H9 (cell line): Measurements from ENCODE around the gene PDE7B. TPM values are rescaled to one million over a fixed set of nuclear protein-coding genes. Genes with fewer than 3 reads are reported as not detected.

ENCODE experiments used
- DNase-seq: peaks from one replicate; pipeline ENCODE4 v3.0.0-alpha.2; 2017
- H2AFZ ChIP-seq: one replicate; pipeline ENCODE4 v1.6.1; 2013; ENCODE audit warnings: mild to moderate bottlenecking, low read length, control low read depth, moderate library complexity
- H2AK5ac ChIP-seq: 2 replicates; pipeline ENCODE4 v1.6.1; 2013; ENCODE audit warnings: low read length, control low read depth, mixed read lengths; ENCODE audit not compliant: insufficient read length
- H2BK120ac ChIP-seq: one replicate; pipeline ENCODE4 v1.6.1; 2013; ENCODE audit warnings: low read depth, mild to moderate bottlenecking, low read length, control low read depth, inconsistent platforms; ENCODE audit not compliant: poor library complexity, severe bottlenecking
- H2BK12ac ChIP-seq: 2 replicates; pipeline ENCODE4 v1.6.1; 2013; ENCODE audit warnings: low read length, control low read depth, mixed read lengths, low read depth; ENCODE audit not compliant: insufficient read length
- H2BK15ac ChIP-seq: 2 replicates; pipeline ENCODE4 v1.6.1; 2013; ENCODE audit warnings: low read depth, low read length, control low read depth
- H2BK20ac ChIP-seq: one replicate; pipeline ENCODE4 v1.6.1; 2013; ENCODE audit warnings: low read depth, mild to moderate bottlenecking, low read length, control low read depth, inconsistent platforms; ENCODE audit not compliant: poor library complexity, severe bottlenecking
- H2BK5ac ChIP-seq: 2 replicates; pipeline ENCODE4 v1.6.1; 2013; ENCODE audit warnings: low read length, control low read depth, mixed read lengths; ENCODE audit not compliant: insufficient read length
- H3K14ac ChIP-seq: 2 replicates; pipeline ENCODE4 v1.6.1; 2013; ENCODE audit warnings: low read length, control low read depth; ENCODE audit not compliant: insufficient read depth
- H3K18ac ChIP-seq: 2 replicates; pipeline ENCODE4 v1.6.1; 2013; ENCODE audit warnings: low read depth, mild to moderate bottlenecking, mixed read lengths, low read length, control low read depth; ENCODE audit not compliant: insufficient read length
- H3K23ac ChIP-seq: 2 replicates; pipeline ENCODE4 v1.6.1; 2013; ENCODE audit warnings: low read length, control low read depth, mixed read lengths, low read depth; ENCODE audit not compliant: insufficient read length
- H3K23me2 ChIP-seq: 2 replicates; pipeline ENCODE4 v1.6.1; 2013; ENCODE audit warnings: low read depth, mild to moderate bottlenecking, mixed read lengths, low read length, control low read depth; ENCODE audit not compliant: insufficient read length, poor library complexity, severe bottlenecking
- H3K27ac ChIP-seq: 2 replicates; pipeline ENCODE4 v1.5.1; 2013; ENCODE audit warnings: low read length, control low read depth, mixed read lengths, low read depth; ENCODE audit not compliant: insufficient read length
- H3K27me3 ChIP-seq: 2 replicates; pipeline ENCODE4 v1.6.1; 2013; ENCODE audit warnings: low read length, control low read depth, inconsistent platforms; ENCODE audit not compliant: insufficient read depth
- H3K4ac ChIP-seq: 2 replicates; pipeline ENCODE4 v1.6.1; 2013; ENCODE audit warnings: low read depth, mild to moderate bottlenecking, control low read depth, inconsistent platforms, low read length, moderate library complexity
- H3K4me1 ChIP-seq: 2 replicates; pipeline ENCODE4 v1.6.1; 2013; ENCODE audit warnings: low read length, control low read depth, inconsistent platforms; ENCODE audit not compliant: insufficient read depth
- H3K4me2 ChIP-seq: 2 replicates; pipeline ENCODE4 v1.6.1; 2013; ENCODE audit warnings: low read length, control low read depth, mixed read lengths; ENCODE audit not compliant: insufficient read length, insufficient read depth
- H3K56ac ChIP-seq: 2 replicates; pipeline ENCODE4 v1.6.1; 2013; ENCODE audit warnings: low read depth, mild to moderate bottlenecking, mixed read lengths, low read length, control low read depth; ENCODE audit not compliant: insufficient read length
- H3K79me1 ChIP-seq: 2 replicates; pipeline ENCODE4 v1.6.1; 2013; ENCODE audit warnings: low read depth, mild to moderate bottlenecking, moderate library complexity, low read length, control low read depth, inconsistent platforms; ENCODE audit not compliant: insufficient read depth, poor library complexity, severe bottlenecking
- H3K79me2 ChIP-seq: 2 replicates; pipeline ENCODE4 v1.6.1; 2013; ENCODE audit warnings: low read length, control low read depth, inconsistent platforms; ENCODE audit not compliant: insufficient read depth
- H3K9ac ChIP-seq: 2 replicates; pipeline ENCODE4 v1.6.1; 2013; ENCODE audit warnings: low read length, control low read depth, mixed read lengths; ENCODE audit not compliant: insufficient read length; ENCODE audit errors: extremely low read depth
- H3K9me3 ChIP-seq: one replicate; pipeline ENCODE4 v1.6.1; 2013; ENCODE audit warnings: low read depth, low read length, inconsistent platforms; ENCODE audit not compliant: control insufficient read depth
- H3T11ph ChIP-seq: one replicate; pipeline ENCODE4 v1.6.1; 2013; ENCODE audit warnings: mild to moderate bottlenecking, low read length, control low read depth, inconsistent platforms
- H4K20me1 ChIP-seq: one replicate; pipeline ENCODE4 v1.6.1; 2013; ENCODE audit not compliant: control insufficient read depth, insufficient read length, insufficient read depth
- H4K5ac ChIP-seq: 2 replicates; pipeline ENCODE4 v1.6.1; 2013; ENCODE audit warnings: low read depth, mild to moderate bottlenecking, mixed read lengths, low read length, control low read depth; ENCODE audit not compliant: insufficient read length
- H4K8ac ChIP-seq: replicated peaks from 2 replicates; pipeline ENCODE4 v1.6.1; 2013; ENCODE audit warnings: low read length, control low read depth, mixed read lengths, low read depth; ENCODE audit not compliant: insufficient read length
- H4K91ac ChIP-seq: 2 replicates; pipeline ENCODE4 v1.6.1; 2013; ENCODE audit warnings: low read depth, mild to moderate bottlenecking, moderate library complexity, mixed read lengths, low read length, control low read depth; ENCODE audit not compliant: insufficient read length
- H3K27ac Mint-ChIP-seq, 3 experiments: 2 replicates in 2 of 3; 3 replicates in 1 of 3; pipeline ENCODE4 v1.8.0; 2020 to 2021; ENCODE audit warnings: mixed read lengths in 3 of 3, mild to moderate bottlenecking in 1 of 3, moderate library complexity in 1 of 3
- H3K27me3 Mint-ChIP-seq: 2 replicates; pipeline ENCODE4 v1.8.0; 2021; ENCODE audit warnings: low read depth, mild to moderate bottlenecking, moderate library complexity, mixed read lengths
- H3K36me3 Mint-ChIP-seq, 3 experiments: 2 replicates in 2 of 3; 3 replicates in 1 of 3; pipeline ENCODE4 v1.8.0; 2020 to 2021; ENCODE audit warnings: low read depth in 3 of 3, mixed read lengths in 3 of 3; ENCODE audit not compliant: insufficient read depth in 1 of 3
- H3K4me1 Mint-ChIP-seq, 2 experiments: 2 replicates each; pipeline ENCODE4 v1.8.0; 2020; ENCODE audit warnings: mixed read lengths in 2 of 2
- H3K4me3 Mint-ChIP-seq, 2 experiments: 2 replicates in 1 of 2; 3 replicates in 1 of 2; pipeline ENCODE4 v1.8.0; 2020 to 2021; ENCODE audit warnings: mild to moderate bottlenecking in 2 of 2, mixed read lengths in 2 of 2, moderate library complexity in 1 of 2
- H3K9me3 Mint-ChIP-seq, 2 experiments: 2 replicates in 1 of 2; 3 replicates in 1 of 2; pipeline ENCODE4 v1.8.0; 2020; ENCODE audit warnings: mild to moderate bottlenecking in 2 of 2, mixed read lengths in 2 of 2, moderate library complexity in 1 of 2
- CTCF ChIP-seq: fragments of 200-600 bp; sonication (generic); conservative IDR thresholded peaks from 3 replicates; pipeline ENCODE4 v1.8.0; 2021; ENCODE audit warnings: antibody characterized with exemption, mild to moderate bottlenecking
- WGBS: extraction: QIAGEN DNeasy Blood & Tissue Kit; methylation state at CpG from one replicate; pipeline ENCODE4 v1.1.7; 2013; ENCODE audit warnings: missing lambda C conversion rate, low lambda C conversion rate, mixed read lengths; ENCODE audit not compliant: insufficient read length; ENCODE audit errors: extremely low coverage; 5-methylcytosine and 5-hydroxymethylcytosine counted together
- total RNA-seq: library from RNA; stranded (reverse); gene quantifications from 2 replicates; pipeline ENCODE4 v1.2.1, GENCODE V29; 2021

PDE7B gene
- total RNA-seq, 1 experiment from 2014 or later = not detected

- H3K27me3 ChIP-seq = no peaks in the 10 kb centered on the region
- no peak for DNase-seq
- no peaks in the 10 kb centered on the region for H4K20me1 ChIP-seq
- no peaks in the 10 kb centered on the region for H3K9me3 Mint-ChIP-seq
- no peak overlapping the region for H2AK5ac ChIP-seq
- H3K27me3 Mint-ChIP-seq = no peaks in the 10 kb centered on the region
- H3K23ac ChIP-seq = no peak overlapping the region
- no peak overlapping the region for H3K14ac ChIP-seq
- TF ChIP-seq CTCF = no peak
- H3K36me3 Mint-ChIP-seq = no peaks in the 10 kb centered on the region
- H4K8ac ChIP-seq = no peak overlapping the region
- H3K27ac Mint-ChIP-seq = no peak overlapping the region
- WGBS = no CpG with 5 or more reads among the region's 5 CpGs
- H2BK15ac ChIP-seq = no peak overlapping the region
- no peak overlapping the region for H2BK5ac ChIP-seq
- no peaks in the 10 kb centered on the region for H3K4me1 ChIP-seq
- no peak overlapping the region for H3K27ac ChIP-seq
- no peak overlapping the region for H2AFZ ChIP-seq
- H4K5ac ChIP-seq = no peak overlapping the region
- no peak overlapping the region for H3K56ac ChIP-seq
- no peaks in the 10 kb centered on the region for H3K23me2 ChIP-seq
- H4K91ac ChIP-seq = no peak overlapping the region
- no peaks in the 10 kb centered on the region for H3K79me2 ChIP-seq
- no peak overlapping the region for H3T11ph ChIP-seq
- no peak overlapping the region for H2BK12ac ChIP-seq
- no peaks in the 10 kb centered on the region for H3K79me1 ChIP-seq
- no peak overlapping the region for H3K4ac ChIP-seq
- no peak overlapping the region for H3K9ac ChIP-seq
- H3K4me1 Mint-ChIP-seq = no peaks in the 10 kb centered on the region
- H3K9me3 ChIP-seq = no peaks in the 10 kb centered on the region
- H3K4me2 ChIP-seq = no peak overlapping the region
- no peak overlapping the region for H3K4me3 Mint-ChIP-seq
- H3K18ac ChIP-seq = no peak overlapping the region
- no peak overlapping the region for H2BK20ac ChIP-seq
- no peak overlapping the region for H2BK120ac ChIP-seq
Measured at GRCh38 chr6:135940616-135941167, 89.2 kb downstream of the PDE7B start.
